NCI-H524 treated with DMSO at 0.1 percent for 48 hours (cell line): Measurements from ENCODE around the gene NKAIN2.
"Not testable (repeated sequence)": the region's sequence is repeated elsewhere in the genome, so short reads cannot be mapped to it uniquely, and the experiment has no call there.

Experiments
- DNase-seq: peaks from one replicate; lab custom pipeline; 2025; lab: John Stamatoyannopoulos, UW

NKAIN2 gene

DNA sequence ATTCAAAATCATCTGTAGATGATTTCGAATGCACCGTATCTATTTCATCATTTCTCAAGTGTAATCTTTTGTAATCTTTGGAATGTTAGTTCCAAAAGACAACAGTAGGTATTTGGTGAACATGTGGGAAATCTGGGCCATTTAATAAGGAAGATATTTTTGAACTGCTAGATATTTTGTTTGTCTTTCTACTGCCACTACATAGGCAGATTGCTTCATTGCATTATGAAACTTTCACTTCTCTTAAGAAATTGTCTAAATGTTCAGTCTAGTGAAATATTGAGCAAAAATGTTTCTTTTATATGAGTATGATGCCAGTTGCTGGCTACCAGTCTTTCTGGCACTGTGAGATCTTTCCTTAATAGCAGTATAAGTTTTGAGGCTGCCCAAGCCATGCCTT is 630.8 kb downstream of the NKAIN2 start:
- no peak for DNase-seq

DNA sequence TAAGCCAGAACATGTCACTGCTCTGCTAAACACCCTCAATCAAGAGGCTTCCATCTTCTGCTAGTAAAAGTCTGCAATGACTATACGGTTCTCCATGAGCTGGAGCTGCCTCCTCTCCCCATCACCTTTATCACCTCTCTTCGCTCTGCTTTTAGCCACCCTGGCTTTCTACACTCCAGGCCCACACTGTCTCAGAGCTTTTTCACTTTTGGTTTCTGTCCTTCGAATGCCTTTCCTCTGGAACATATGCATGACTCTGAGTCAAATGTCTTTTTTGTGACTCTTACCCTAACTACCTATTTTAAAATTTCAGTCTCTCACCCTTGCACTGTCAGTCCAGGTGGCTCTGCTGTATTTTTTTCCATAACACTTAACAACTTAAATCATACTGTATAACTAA is 633.1 kb downstream of the NKAIN2 start:
- no peak for DNase-seq

DNA sequence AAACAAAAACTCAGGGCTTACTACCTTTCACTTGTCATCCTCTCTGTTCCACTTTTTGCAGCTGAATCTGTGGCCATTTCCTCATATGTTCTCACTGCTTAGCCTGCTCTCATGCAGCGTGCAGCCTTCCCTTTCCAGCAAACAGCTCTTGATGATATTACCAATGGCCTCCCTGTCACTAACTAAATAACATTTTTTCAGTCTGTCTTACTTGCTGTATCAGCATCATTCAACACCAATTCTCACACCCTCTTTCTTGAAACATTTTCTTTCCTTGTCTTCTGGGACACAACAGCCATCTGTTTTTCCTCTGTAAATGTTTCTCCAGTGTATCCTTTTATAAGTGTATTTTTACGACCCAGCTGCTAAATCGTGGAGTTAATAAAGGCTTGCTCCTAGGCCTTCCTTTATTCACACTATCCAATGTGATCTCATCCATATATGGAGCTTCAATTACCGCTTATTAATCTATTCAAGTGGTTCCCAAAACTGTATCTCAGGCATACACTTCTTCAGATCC is 634.9 kb downstream of the NKAIN2 start:
- DNase-seq = peak; percentile 18

DNA sequence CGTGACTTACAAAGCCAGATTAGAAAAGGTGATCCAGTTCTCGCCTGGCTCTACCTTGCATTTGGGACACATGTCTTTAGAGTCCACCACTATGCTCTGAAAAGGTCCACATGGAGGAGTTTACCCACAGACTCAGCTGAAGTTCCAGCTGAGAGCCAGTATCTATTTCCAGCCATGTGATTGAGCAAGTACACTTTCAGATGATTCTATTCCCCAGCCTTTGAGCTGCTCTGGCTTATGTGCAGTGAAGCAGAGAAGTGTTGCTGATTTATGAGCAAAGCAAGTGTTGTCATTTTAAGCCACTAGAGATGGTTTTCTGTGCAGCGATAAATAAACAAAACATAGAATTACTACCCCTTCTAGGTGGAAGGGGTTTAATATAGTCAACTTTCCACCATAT is 637.8 kb downstream of the NKAIN2 start:
- DNase-seq = no peak

DNA sequence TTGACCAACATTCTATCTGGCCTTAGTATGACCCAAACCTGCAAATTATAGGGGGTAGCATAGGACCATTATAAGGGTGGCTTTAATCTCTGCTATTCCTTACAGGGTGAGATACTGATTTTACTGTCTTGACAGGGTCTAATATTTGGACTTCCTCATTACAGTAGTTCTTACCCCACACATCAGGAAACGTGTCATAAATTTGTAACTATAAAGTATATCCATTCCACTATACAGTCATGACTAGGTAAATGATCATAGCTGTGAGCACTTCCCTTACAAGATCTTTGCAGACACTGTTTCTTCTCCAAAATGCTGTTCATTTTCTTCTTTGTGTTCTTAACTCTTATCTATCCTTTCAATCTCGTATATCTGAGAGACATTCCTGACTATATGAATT is 639.9 kb downstream of the NKAIN2 start:
- DNase-seq = no peak

DNA sequence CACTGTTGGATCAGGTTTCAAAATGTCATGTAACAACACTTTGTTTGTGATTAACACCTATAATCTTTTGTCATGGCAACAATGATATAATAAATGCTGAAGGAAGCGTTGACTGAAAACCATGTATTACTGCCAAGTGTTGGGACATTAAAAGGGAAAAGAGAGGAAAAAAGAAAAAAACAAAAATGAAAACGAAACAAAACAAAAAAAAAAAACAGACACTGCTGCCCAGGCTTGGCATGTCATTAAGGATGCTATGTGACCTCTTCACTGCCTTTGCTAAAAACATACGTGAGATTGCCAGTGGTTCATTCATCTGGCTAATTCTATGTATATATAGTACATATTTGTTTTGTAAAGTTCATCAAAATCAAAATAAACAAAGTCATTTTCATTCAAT is 641.9 kb downstream of the NKAIN2 start:
- no peak for DNase-seq

DNA sequence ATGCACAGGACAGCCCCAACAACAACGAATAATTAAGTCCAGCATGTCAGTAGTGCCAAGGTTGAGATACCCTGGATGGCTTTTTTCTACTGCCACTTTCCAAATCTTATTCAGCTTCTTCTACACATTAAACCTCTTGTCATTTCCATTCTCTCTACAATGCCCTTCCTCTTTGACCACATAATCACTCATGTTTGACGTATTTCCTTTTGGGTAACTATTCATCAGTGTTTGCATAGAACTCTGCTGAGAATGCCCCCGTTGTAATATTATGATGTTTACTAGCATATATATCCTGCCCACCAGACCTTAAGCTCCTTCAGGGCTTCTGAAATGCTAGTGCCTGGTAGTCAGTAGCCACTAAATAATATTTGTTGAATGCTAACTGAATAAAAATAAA is 643.3 kb downstream of the NKAIN2 start:
- no peak for DNase-seq

DNA sequence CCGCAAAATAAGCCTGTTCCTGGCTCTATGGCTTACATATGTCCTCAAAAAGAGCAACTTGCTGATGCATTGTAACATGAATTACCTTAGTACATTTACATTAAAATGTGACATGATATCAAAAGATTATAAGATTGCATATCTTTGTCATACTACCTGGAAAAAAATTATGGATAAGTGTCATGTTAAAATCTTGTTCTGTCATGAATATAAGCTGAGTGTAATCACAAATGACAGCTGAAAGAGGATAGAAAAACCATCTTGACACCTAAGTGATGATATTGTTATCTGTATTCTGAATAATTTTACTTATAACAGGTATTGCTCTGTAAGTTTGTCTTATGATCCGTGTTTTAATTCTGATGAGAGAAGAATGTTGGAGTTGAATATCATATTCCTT is 655.6 kb downstream of the NKAIN2 start:
- no peak for DNase-seq

DNA sequence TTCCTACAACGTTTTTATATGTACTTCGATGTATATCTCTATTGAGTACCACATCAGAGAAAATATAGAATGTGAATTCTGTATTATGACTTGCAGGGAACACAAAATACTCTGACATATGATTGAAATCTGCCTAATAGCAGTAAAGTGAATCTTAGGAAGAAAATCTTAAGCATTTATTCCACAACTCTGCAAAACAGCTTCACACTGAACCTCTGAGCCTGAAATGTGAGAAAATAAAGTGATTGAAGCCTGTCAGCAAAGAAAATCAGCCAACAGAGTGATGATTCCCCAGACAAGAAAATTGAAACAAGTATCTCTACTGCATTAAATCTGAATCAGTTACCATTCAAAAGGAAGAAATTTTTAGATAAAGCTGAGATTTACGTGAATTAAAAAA is 659.1 kb downstream of the NKAIN2 start:
- DNase-seq = no peak

DNA sequence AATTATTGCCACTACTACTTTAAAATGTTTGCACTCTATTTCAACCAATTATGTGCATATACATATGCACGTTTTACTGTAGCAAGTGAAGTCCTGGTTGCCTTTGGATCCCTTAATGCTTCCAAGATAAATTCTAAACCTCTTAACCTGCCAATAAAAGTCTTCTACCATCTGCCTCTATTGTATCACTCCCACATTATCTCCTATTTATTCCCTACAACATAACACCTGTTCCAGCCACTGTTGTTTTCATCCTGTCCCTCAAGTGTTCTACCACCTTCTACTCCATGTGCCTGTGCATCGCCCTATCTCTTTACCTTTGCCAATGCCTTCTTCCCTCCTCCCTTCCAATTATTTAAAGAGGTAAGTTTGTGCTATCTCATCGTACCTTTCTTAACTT is 659.6 kb downstream of the NKAIN2 start:
- DNase-seq = peak; percentile 89

DNA sequence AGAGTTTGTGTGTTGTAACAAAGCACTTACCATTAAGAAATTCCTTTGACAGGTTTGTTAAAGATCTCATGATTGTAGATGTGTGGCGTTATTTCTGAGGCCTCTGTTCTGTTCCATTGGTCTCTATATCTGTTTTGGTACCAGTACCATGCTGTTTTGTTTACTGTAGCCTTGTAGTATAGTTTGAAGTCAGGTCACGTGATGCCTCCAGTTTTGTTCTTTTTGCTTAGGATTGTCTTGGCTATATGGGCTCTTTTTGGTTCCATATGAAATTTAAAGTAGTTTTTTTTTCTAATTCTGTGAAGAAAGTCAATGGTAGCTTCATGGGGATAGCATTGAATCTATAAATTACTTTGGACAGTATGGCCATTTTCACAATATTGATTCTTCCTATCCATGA is 660.9 kb downstream of the NKAIN2 start:
- DNase-seq = not testable (repeated sequence)

DNA sequence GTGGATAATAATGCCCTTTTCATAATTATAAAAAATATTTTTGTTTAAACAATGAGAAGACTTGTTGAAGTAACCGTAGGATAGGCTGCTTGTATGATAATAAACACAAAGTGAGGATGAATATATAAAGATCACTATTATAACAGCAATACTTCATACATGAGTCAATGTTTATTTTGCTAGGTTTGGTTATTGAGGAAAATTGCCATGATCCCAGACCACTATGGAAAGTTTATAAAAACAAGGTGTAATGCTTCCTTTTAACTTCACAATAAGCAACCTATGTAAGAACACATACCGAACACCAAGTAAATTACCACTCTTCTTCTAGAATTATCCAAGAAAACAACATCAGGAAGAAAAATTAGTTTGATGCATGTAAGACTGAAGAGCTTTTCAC is 663.3 kb downstream of the NKAIN2 start:
- DNase-seq = no peak

DNA sequence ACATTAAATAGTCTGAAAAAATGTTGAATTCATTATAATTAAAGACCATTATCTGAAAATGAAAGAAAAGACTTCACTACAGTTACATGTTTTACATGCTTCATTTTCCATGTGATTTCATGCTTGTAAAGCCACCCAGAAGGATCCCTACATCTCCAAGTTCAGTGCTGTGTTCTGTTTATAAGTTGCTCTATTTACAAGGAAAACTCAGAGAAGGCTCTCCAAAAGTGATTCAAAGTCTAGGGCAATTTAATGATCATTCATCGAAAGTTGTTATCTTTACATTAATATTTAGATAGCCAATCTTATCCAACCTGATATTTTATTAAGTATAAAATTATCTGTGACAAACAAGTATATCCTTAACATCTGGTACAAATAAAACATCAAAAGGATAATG is 663.7 kb downstream of the NKAIN2 start:
- DNase-seq = no peak

DNA sequence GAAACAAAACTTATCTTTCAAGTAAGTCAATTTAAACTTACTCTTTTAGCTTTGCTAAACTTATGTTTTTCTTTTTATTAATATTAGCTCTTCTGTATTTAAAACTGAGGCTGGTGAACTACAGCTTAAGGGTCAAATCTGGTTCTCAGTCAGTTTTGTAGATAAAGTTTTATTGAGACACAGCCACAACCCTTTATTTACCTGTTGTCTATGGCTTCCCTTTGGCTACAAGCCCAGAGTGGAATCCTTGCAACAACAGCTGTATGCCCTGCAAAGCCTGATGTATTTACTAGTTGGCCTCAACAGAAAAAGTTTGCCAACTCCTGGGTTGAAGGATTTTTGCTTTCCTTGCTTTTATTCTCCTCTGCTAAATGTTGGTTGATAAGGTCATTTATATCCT is 667.1 kb downstream of the NKAIN2 start:
- DNase-seq = no peak

DNA sequence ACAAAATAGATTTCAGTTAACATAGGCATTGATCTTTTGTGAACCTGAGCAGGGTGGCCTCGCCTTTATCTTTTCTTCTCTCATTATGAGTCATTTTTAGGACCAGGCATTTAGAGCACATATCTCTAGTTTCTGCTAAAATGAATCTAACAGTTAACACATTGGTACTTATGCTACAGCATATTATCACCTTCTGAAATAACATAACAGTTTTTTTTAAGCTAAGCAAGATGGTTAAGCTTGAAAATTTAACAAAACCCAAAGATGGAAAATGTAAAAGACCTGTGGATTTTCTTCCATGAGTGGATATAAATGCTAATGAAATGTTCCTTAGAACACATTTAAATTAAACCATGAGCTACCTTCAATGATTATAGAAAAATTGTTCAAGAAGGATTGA is 671.5 kb downstream of the NKAIN2 start:
- DNase-seq = no peak

DNA sequence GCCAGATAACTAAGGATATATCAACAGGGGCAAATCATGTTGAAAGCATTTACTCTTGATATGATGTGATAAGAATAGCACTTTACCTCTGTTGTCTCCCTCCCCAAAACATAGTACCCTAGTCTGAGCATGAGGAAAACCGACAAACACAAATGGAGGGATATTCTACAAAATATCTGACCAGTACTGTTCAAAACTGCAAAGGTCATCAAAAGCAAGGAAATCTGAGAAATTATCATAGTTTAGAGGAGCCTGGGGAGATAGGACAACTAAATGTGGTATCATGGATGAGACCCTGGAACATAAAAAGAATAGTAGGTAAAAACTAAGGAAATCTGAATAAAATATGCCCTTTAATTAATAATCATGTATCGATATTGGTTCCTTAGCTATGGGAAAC is 675.2 kb downstream of the NKAIN2 start:
- no peak for DNase-seq

DNA sequence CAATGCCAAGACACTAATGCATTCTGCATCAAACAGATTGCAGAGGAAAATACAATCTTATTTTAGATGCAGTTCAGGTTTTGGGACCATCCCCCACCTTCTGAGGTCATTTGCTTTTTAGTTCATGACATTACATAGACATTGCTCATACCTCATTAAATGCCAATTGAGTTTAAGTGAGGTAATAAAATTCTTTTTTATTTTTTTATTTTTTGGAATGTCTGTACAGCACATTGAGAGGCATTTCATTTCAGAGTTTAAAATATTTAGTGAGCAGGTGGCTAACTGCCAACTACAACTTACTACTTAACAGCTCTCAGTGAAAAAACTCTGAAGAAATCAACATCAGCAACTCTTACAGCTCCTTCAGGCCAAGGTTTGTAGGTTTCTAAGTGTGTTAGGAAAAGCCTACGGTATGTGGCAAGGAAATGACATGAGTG is 676.3 kb downstream of the NKAIN2 start:
- DNase-seq = no peak

DNA sequence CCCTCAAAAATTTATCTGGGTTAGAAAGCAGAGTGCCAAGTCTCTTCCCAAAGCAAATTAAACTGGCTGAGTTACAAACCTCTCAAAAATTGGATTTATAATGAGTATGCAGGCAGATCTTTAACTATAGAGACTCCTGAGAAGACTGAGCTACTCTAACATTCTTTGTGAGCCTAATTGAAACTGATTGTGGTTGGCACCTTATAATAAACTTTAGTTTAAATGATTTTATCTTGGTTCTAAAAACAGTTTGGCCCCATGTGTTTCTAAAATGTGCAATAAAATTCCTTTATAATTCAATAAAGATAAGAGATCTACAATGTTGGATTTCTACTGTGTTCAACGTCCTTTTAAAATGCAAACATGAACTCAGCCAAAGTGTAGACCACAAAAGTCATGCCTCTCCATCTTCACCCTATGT is 678.4 kb downstream of the NKAIN2 start:
- no peak for DNase-seq

DNA sequence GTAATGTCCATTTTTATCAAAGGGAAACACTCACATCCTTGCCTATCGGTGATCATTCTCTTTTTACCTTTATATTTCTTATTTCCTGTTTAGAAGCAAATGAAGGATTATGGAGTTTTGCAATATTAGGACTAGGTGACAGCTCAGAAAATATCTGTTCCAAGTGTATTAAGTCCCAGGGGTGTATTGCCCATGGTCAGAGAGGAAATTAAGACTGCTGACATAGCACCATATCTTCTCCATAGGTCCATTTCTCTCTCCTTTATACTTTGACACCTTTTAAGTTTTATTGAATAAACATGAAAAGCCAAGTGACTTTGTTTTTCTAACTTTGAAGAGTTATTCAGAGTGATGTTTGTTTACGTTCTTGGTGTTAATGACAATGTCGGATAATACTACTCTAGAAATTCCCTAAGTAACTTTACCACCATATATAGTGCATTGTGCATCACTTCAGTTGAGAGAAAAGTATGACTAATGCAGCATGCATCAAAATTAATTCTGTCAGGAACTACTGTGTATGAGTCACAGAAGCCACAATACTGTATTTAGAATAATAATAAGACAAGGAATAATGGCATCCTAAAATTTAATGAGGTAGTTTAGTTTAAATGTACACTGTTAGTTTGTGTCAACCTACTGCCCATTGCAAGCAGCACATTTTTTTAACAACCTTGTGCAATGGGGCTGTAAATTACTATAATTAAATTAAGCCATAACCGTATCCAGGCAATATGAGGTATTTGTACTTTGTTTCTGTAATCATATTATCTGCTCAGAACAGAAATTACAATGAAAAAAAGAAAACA is 684.2 kb downstream of the NKAIN2 start:
- DNase-seq = no peak

DNA sequence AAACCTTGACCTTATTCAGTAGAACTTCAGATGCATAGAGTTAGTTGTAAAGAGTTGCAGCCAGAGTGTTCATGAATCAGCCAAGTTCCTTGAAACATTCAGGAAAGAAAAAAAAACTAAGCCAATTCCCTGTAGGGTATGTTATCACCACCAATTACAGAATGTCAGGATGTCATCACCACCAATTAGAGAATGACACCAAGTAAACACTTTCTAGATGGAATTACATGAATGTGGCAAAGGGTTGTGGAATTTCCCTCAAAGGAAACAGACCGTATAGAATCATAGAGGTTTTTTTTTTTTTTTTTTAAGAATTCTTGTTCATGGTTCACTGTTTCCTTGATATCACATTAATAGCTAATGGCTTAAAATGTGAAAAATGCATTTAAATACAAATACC is 686.5 kb downstream of the NKAIN2 start:
- DNase-seq = no peak

DNA sequence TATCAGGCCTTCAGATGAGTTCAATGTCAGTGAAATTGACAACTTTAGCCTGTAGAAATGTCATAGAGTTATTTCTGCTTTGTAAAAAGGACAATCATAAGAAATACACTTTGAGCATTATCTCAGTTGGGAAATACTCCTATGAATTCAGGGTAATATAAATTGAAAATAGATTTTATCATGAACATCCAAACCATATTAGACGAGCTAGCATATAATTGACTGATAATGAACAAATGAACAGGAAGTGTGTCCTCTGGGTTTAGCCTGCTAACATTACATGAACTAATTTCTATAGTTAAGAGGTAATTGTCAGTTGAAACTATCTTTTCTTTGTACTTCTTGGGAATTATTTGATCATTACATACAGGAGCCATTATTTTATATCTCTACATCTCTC is 689.6 kb downstream of the NKAIN2 start:
- no peak for DNase-seq

DNA sequence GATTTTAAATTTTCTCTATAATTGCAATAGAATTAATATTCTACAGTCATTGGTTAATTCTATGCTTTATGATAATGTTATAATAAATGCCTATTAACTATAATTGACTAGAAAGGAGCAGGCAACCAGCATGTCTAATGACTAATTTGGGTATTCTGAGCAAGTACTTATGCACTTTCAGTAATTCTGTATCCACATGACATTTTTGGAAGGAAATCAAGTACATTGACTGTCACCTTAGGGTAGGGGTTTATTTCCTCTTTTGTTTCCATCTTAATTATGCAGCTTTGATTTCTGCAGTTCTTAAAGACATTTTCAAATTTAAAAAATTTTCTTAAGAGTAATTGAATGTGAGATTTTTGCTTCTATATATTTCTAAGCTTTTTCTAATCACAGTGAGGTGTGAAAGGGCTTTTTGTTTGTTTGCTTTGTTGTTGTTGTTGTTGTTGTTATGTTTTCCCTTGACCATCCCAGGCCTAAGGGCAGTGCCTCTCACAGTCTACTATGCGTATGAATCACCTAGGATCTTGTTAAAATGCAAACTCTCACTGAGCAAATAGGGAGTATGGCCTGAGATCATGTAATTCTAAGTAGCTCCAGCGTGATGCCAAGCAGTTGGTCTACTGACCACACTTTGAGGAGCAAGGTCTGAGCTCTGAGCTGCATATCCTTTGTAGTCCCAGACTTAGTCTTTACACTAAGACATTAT is 691.4 kb downstream of the NKAIN2 start:
- DNase-seq = no peak

DNA sequence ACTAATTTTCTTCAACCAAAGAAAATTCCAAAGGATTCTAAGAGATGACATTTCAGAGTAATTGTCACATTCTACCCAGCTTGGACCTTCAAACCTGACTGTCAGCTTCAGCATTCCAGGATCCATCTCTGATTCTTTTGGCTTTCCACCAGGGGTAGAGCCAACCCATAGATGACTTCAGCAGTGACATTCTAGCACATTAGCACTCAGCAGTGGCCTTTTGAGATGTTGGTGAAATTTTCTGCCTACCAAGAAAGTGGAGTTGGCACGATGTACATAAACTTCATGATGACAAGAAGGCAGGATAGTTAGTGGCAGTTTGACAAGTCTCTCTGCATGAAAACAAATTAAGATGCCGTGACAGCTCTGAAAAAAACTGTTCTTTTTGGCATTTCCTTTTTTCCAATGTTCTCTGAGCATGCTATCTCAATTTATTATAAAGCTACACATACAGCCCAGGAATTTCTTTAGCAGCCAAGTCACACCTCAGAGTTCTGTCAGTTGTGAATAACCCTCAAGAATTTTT is 692.1 kb downstream of the NKAIN2 start:
- DNase-seq = no peak
